T47D (cell line): ENCODE measurements around the gene PSRC1.
A peak's percentile ranks its signal among the peaks of the same experiment; 100 is the strongest.

ENCODE experiments used
- DNase-seq, 2 experiments: peaks; one replicate each; pipeline versions ENCODE4 v3.0.0 to v3.0.0-alpha.2; 2011 to 2012; ENCODE audit warnings: low read depth in 1 of 2, low spot score in 1 of 2
- JUND ChIP-seq: IDR thresholded peaks from 2 replicates; pipeline ENCODE4 v1.6.1; 2012; ENCODE audit warnings: low read depth
- in situ Hi-C: cut with HindIII; loops from 2 replicates; pipeline ENCODE4 v1.10.0; 2016; ENCODE audit warnings: low sequenced_read_pairs, low pct_unique_long_range_greater_than_20kb

Gene PSRC1

GRCh38 chr1:109248797-109249629, 33.9 kb downstream of the PSRC1 start, which contains the start of gene CELSR2:
TSS of gene CELSR2 (plus strand) at chr1:109249539. CDS start at chr1:109250080, 541 bp downstream.
- in situ Hi-C loops = no loop called here
- peak; percentile 78 to 87 for DNase-seq
- TF ChIP-seq JUND = no peak

GRCh38 chr1:109248444-109248796, 34.5 kb downstream of the PSRC1 start:
- TF ChIP-seq JUND = no peak
- in situ Hi-C loops = no loop called here
- no peak for DNase-seq

DNA sequence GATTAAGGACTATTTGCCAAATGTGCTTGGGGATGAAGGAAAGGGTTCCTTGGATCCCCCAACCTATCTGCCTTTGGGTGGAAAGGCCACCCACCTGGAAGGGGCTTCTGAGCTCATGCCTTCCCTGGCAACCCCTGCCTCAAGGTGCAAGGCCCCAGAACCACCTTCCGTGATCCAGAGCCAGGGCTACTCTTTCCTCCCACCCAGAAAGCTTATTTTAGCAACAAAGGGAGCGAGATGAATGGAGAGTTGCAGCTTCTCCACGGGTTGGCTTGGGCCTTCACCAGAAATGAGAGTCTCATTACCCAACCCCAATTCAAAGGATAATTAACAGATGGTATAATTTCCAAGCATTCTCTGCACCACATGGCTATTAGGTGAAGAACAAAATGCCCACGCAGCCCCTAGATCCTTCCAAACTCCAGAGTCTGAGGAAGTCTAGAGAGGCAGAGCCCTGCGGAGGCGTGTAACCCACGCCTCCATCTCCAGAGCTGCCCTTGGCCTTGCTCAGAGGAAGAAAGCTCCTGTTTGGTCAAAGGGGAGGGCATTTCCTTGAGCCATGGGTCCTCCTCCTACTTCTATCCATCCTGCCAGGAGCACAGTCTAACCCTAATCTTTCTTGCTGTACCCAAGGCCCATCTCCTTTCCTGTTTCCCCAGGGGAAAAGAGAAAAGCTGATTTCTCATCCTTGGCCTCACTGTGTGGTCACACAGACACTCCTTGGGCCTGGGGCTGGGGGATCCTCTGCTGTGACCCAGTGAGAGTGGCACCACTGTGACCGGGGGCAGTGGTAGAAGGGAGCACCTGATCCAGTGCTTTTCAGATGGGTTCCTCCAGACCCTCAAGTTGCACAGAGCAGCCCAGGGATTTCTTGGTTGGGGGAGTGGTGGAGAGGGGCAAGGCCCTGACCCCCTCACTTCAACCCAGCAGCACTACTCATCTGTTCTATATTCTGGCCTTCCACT, 35.3 kb downstream of the PSRC1 start:
- in situ Hi-C loops = no loop called here
- DNase-seq = no peak
- TF ChIP-seq JUND = no peak

- in situ Hi-C loops = no loop called here
- TF ChIP-seq JUND = no peak
- DNase-seq = peak in 1 of 2 experiments; percentile 71
Measured at GRCh38 chr1:109246141-109246551, 36.8 kb downstream of the PSRC1 start.

- no peak for DNase-seq
- TF ChIP-seq JUND = no peak
- in situ Hi-C loops = no loop called here
Measured at GRCh38 chr1:109243860-109244552, 38.9 kb downstream of the PSRC1 start.

- no peak for DNase-seq
- TF ChIP-seq JUND = no peak
- in situ Hi-C loops = no loop called here
Measured at GRCh38 chr1:109243221-109243620, 39.7 kb downstream of the PSRC1 start.

DNA sequence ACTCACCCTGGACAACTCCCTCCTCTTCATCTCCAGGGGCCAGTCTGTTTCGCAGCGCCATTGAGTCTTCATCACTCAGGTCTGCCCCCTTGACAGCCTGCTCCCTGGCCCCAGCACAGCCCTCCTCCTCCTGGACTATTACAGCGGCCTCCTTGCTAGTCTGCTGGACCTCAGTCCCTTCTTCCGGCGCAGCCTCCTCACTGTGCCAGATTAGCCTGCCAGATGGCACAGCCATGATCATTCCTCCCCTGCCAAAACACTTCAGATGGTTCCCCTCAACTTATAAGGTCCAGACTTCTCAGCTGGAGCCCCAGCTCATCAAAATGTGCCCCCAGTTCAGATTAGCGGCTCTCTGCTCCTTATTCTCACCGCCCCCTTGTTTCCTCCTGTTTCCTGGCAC, 40.6 kb downstream of the PSRC1 start:
- no peak for TF ChIP-seq JUND
- no peak for DNase-seq
- in situ Hi-C loops = no loop called here

DNA sequence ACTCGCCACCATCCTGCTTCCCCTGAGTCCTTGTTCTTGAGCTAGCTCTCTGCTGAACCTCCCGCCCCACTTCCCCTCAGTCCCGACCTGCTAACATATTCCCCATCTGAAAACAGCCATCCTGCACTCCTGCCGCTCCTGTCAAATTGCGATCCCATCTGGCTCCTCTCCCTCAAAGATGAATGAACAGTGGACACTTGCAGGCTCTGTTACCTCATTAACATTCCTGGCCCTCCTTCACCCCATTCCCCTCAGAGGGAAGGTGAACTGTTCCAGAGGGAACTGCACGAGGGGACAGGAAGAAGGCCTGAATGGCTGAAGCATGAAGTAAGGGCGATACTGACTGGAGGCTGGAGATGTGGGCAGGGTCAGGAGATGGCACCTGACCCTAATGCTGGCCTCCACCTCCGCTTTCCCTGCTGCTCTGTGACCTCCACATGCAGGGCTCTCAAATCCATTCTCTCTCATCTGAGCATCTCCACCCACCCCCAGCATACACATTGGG, 41.1 kb downstream of the PSRC1 start:
- DNase-seq = no peak
- TF ChIP-seq JUND = no peak
- in situ Hi-C loops = no loop called here

DNA sequence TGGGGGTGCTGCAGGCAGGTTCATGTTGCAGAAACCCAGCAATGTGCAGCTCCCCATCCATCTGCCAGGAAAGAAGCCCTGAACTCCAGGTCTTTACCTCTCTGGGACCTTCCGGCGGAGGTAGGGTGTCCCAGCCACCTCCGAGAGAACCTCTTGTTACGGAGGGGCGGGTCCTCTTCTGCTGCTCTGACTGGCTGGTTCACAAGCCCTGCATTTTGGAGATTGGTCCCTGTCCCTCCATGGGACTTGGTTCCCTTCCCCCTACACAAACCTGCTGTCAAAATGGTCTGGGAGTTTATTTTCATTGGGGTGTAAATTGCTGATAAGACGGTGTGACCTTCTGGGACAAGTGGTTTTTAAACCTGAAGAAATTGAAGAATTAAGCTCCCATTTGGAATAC, 41.6 kb downstream of the PSRC1 start:
- no peak for DNase-seq
- TF ChIP-seq JUND = no peak
- in situ Hi-C loops = no loop called here

- no peak for TF ChIP-seq JUND
- in situ Hi-C loops = no loop called here
- DNase-seq = peak in 1 of 2 experiments; percentile 58
Measured at GRCh38 chr1:109240158-109241152, 42.5 kb downstream of the PSRC1 start.

GRCh38 chr1:109239409-109240068, 43.4 kb downstream of the PSRC1 start:
- DNase-seq = peak in 1 of 2 experiments; percentile 63

More at GRCh38 chr1:109239409-109240068, 43.4 kb downstream of the PSRC1 start:
- TF ChIP-seq JUND = no peak
- in situ Hi-C loops = no loop called here
